HG03025 (cell line): Measurements from ENCODE around the gene THADA.
"Not testable (repeated sequence)": the region's sequence is repeated elsewhere in the genome, so short reads cannot be mapped to it uniquely, and the experiment has no call there.

Experiments used
- ATAC-seq: cut with Tn5 transposase; IDR thresholded peaks from one replicate; pipeline ENCODE4 v1.9.1; 2021; ENCODE audit warnings: mild to moderate bottlenecking, moderate library complexity; ENCODE audit not compliant: unreplicated experiment, low FRiP score

THADA gene

GRCh38 chr2:43292297-43292696, 303.5 kb downstream of the THADA start:
- ATAC-seq: no peak

- no peak for ATAC-seq
Measured at GRCh38 chr2:43289331-43289730, 306.5 kb downstream of the THADA start.

GRCh38 chr2:43288417-43289305, 307.2 kb downstream of the THADA start:
- no peak for ATAC-seq

GRCh38 chr2:43285987-43286386, 309.9 kb downstream of the THADA start:
- ATAC-seq: no peak

GRCh38 chr2:43284967-43285366, 310.9 kb downstream of the THADA start:
- no peak for ATAC-seq

DNA sequence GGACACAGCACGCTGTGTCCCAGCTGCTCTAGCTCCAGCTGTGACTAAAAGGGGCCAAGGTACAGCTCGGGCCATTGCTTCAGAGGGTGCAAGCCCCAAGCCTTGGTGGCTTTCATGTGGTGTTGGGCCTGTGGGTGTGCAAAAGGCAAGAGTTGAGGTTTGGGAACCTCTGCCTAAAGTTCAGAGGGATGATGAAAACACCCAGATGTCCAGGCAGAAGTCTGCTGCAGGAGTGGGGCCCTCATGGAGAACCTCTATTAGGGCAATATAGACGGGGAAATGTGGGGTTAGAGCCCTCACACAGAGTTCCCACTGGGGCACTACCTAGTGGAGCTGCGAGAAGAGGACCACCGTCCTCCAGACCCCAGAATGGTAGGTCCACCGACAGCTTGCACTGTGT, 311.5 kb downstream of the THADA start:
- not testable (repeated sequence) for ATAC-seq

- no peak for ATAC-seq
Measured at GRCh38 chr2:43280994-43281393, 314.8 kb downstream of the THADA start.

DNA sequence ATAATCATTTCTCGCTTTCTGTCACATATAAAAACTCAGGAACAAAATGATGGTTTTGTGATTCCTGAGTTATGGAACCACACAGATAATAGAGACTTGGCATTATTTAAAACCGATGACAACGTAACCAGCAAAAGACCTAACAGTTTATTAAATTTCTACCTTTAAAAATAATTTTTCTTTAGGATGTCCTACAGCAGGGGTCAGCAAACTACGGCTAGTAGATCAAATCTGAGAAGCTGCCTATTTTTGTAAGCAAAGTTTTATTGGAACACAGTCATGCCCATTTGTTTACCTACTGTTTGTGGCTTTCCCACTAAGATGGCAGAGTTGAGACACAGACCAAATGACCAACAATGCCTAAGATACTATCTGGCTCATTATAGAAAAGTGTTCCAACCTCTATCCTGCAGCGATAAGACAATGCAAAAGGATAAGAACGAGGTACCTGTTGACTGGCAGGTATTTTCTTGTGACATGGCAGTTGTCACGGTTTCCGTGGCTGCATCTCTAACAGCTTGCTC, 316.5 kb downstream of the THADA start:
- no peak for ATAC-seq

DNA sequence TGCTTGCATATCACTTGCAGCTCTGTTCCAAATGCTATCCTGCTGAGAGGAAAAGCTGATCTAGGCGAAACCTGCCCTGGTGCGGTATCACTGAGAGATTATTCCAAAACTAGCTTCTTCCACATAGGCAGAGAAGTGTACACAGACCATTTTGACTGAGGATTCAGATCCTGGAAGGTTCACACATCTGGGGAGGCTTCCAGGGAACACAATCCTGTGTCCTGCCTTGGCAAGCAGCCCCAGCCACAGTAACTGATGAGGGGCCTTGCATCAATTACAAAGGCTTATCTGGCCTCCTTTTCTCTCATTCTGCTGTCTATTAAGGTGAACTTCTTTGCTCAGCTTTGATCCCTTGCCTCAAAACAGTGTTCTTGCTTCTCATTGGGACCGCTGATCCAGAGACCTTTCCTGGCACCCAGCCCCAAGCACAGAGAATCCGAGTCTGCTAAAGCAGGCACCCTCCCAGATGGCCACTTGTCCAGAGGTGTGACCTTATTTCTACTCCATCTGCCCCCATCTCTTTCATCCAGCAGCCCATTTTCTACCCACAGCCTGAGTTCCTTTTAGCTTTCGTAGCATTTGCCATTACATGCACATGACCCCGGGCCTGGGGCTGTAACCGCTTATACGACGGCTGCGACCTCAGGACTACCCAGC, 317.1 kb downstream of the THADA start:
- no peak for ATAC-seq

- ATAC-seq: no peak
Measured at GRCh38 chr2:43276962-43277391, 318.9 kb downstream of the THADA start.

GRCh38 chr2:43276266-43276941, 319.4 kb downstream of the THADA start:
- no peak for ATAC-seq

- no peak for ATAC-seq
Measured at GRCh38 chr2:43274721-43275120, 321.1 kb downstream of the THADA start.

GRCh38 chr2:43274055-43274454, 321.8 kb downstream of the THADA start:
- no peak for ATAC-seq

DNA sequence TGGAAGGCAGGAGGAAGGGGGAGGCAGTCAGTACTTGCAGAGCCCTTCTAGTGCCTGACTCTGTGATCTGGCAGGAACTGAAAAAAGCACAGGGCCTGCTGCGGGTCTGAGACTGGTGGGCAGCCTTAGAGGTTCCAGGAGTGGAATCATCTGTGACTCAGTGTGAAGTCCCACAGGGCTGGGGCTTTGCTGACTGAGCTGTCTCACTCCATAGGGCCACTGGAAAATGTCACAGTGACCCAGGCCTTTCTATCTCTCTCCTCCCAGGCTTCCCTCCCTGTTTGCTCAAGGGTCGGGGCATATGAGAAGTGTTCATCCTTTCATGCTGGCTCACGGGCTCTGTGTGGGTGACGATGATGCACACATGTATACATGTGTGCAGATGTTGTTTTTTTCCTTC, 322.3 kb downstream of the THADA start:
- ATAC-seq: no peak

DNA sequence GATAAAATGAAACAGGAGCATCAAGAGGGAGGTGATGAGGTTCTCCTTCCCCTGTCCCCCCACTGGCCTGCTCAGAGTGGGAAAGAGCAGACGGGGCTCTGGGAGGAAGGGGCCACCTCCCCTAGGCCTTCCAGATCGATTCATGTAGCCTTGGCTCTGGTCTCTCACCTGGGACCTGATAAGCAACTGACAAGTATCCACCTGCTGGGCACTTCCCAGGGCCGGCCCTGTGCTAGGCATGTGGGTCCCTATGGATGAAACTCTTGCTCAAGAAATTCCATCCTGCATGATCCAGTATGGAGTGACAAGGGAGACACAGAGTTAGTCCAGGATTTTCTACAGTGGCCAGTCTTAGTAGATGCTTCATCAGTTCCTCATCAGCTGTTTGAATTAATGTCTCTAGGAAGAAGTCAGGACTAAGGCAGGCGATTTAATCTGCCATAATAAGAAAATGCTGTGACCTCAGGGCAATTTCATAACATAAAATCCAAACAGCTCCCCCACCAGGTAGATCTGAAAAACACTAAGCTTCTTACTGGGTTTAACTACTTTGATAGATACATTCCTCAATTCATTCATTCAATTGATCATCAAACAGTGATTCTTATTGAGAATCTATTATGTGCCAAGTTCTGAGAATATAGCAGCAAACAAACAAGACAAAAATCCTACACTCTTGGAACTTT, 324.8 kb downstream of the THADA start:
- no peak for ATAC-seq

- no peak for ATAC-seq
Measured at GRCh38 chr2:43270461-43270860, 325.4 kb downstream of the THADA start.

- ATAC-seq: no peak
Measured at GRCh38 chr2:43269706-43270105, 326.1 kb downstream of the THADA start.

- no peak for ATAC-seq
Measured at GRCh38 chr2:43269074-43269572, 326.7 kb downstream of the THADA start.

DNA sequence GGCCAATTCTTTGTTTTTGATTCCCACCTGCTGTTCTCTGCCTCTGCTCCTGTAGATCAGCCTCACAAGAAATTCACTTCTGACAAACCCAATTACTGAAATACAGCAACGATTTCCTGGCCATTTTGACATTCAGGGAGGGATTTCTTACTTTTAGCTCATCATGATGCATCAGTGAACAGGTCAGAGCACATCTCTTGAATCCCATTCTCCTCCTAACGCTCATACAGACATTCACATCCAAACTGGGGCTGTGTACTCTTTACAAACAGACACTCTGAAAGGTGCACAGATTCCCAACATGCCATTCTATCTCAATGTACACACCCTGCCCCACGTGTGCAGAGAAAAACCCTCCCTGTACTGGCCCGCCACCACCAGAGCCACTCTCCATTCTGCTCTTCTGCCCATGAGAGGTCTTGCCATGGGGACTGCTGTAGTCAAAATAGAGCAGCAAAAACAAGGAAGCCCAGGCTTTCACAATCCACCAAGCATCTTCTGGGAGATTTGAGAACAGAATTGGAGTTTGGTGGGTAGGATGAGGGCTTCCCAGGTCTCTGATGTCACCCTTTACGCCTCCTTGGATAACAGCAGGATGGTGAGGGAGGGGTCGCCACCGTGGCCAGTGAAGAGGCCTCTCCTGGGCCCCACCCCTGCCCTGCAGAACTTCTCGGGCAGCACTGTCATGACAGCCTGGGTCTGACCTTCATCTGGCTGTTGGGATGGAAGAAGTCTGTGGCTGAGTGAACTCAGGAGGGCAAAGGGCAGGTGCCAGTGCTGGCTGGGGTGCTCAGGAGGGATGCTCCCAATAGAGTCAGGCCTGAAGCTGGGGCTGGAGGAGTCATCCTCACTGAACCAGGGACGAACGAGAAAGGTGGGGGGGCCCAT, 327.5 kb downstream of the THADA start:
- no peak for ATAC-seq
